ENCODE data around the gene GNGT2.

GNGT2 gene

GRCh38 chr17:49162866-49163265 is 47.5 kb downstream of the GNGT2 start:
- no peak for TF ChIP-seq CTCF (conservative IDR thresholded peaks at IDR 0.05; ENCODE audit: control insufficient read depth, insufficient read depth, low read depth, low read length)
- no peak overlapping the region for H3K4me3 ChIP-seq (ENCODE audit: control insufficient read depth, low read depth, low read length)
- DNase-seq (ENCODE audit: low read depth): no peak

GRCh38 chr17:49157784-49158183 is 52.6 kb downstream of the GNGT2 start:
- no peak for DNase-seq (ENCODE audit: low read depth)
- H3K4me3 ChIP-seq (ENCODE audit: control insufficient read depth, low read depth, low read length): no peak overlapping the region
- no peak for TF ChIP-seq CTCF (conservative IDR thresholded peaks at IDR 0.05; ENCODE audit: control insufficient read depth, insufficient read depth, low read depth, low read length)

DNA sequence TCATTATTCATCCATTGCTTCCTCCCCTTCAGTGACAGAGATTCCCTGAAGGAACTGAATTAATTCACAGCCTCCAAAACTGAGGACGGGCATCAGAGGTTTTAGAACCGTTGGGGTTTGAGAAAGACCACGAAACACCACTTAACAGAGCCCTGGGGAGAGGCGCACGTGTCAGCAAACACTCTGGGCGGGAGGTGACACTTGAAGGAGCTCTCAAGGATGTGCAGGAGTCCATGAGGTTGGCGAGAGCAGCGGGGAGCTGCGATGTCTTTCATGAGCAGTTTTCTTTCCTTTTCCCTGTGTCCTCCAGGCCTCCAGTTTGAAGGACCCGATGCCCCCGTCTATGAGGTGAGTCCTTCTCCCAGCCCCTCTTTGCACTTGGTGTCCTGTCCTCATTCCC is 54.1 kb downstream of the GNGT2 start:
- no peak for DNase-seq (ENCODE audit: low read depth)
- H3K4me3 ChIP-seq (ENCODE audit: control insufficient read depth, low read depth, low read length): no peak overlapping the region
- no peak for TF ChIP-seq CTCF (conservative IDR thresholded peaks at IDR 0.05; ENCODE audit: control insufficient read depth, insufficient read depth, low read depth, low read length)

Data from fibroblast of mammary gland (primary cell).